Activated CD4-positive, alpha-beta T cell treated with anti-CD3 and anti-CD28 coated beads, Interleukin-2, amount 50 U/mL, for 1 hour (primary cell): ENCODE data around the gene CNRIP1.
"Not testable (repeated sequence)": the region's sequence is repeated elsewhere in the genome, so short reads cannot be mapped to it uniquely, and the experiment has no call there.

Experiments
- DNase-seq: peaks from one replicate; pipeline ENCODE4 v3.0.0-alpha.2; 2020

Gene CNRIP1

GRCh38 chr2:68319398-68320117 lies at the start of gene CNRIP1:
Gene CNRIP1, minus strand, starts transcription at chr2:68319949. Its CDS starts 549 bp downstream, at chr2:68319400.
- no peak for DNase-seq

GRCh38 chr2:68369337-68369734 lies 49.6 kb upstream of the CNRIP1 start:
- DNase-seq: no peak

- DNase-seq: no peak
Observed at GRCh38 chr2:68368654-68369336, 49.0 kb upstream of the CNRIP1 start.

- DNase-seq: no peak
Observed at GRCh38 chr2:68367953-68368653, 48.4 kb upstream of the CNRIP1 start.

- no peak for DNase-seq
Observed at GRCh38 chr2:68366083-68366560, 46.4 kb upstream of the CNRIP1 start.

GRCh38 chr2:68365087-68365486 lies 45.3 kb upstream of the CNRIP1 start, which contains the start of gene PLEK:
Gene PLEK, plus strand, starts transcription at chr2:68365282. Its CDS starts 70 bp downstream, at chr2:68365352.
- DNase-seq: no peak

GRCh38 chr2:68363721-68364120 lies 44.0 kb upstream of the CNRIP1 start:
- DNase-seq: no peak

GRCh38 chr2:68362749-68363148 lies 43.0 kb upstream of the CNRIP1 start:
- no peak for DNase-seq

GRCh38 chr2:68362069-68362468 lies 42.3 kb upstream of the CNRIP1 start:
- DNase-seq: peak; percentile 78

GRCh38 chr2:68359889-68360288 lies 40.1 kb upstream of the CNRIP1 start:
- no peak for DNase-seq

GRCh38 chr2:68357605-68358337 lies 38.0 kb upstream of the CNRIP1 start:
- no peak for DNase-seq

GRCh38 chr2:68356599-68357239 lies 37.0 kb upstream of the CNRIP1 start:
- no peak for DNase-seq

GRCh38 chr2:68352651-68353391 lies 33.1 kb upstream of the CNRIP1 start:
- no peak for DNase-seq

GRCh38 chr2:68351997-68352396 lies 32.2 kb upstream of the CNRIP1 start:
- DNase-seq: no peak

- not testable (repeated sequence) for DNase-seq
Observed at GRCh38 chr2:68349091-68349490, 29.3 kb upstream of the CNRIP1 start.

- DNase-seq: no peak
Observed at GRCh38 chr2:68345129-68345875, 25.6 kb upstream of the CNRIP1 start.

- DNase-seq: no peak
Observed at GRCh38 chr2:68344031-68344430, 24.3 kb upstream of the CNRIP1 start.

GRCh38 chr2:68342470-68342869 lies 22.7 kb upstream of the CNRIP1 start:
- no peak for DNase-seq

- DNase-seq: no peak
Observed at GRCh38 chr2:68341583-68341982, 21.8 kb upstream of the CNRIP1 start.

GRCh38 chr2:68341062-68341329 lies 21.2 kb upstream of the CNRIP1 start:
- DNase-seq: no peak
